ENCODE measurements around the gene CELA1.

- TF ChIP-seq EP300 (IDR thresholded peaks at IDR 0.05; ENCODE audit: borderline replicate concordance in 1 of 2, low read depth in 1 of 2, low read length in 1 of 2), result no peak
- TF ChIP-seq CTCF (IDR thresholded peaks at IDR 0.05), result no peak
- TF ChIP-seq FOSL2 (IDR thresholded peaks at IDR 0.05; ENCODE audit: borderline replicate concordance, low read depth), result no peak
Measured at GRCh38 chr12:51392556-51393237, 46.2 kb upstream of the CELA1 start.

All from SK-N-SH (cell line).